Measurements from ENCODE around the gene ADAM19.

The ADAM19 gene

GRCh38 chr5:157519579-157520253 lies 55.9 kb downstream of the ADAM19 start:
- DNase-seq (ENCODE audit: extremely low read depth in 1 of 2, low read depth in 1 of 2) = no peak

- no peak for DNase-seq (ENCODE audit: extremely low read depth in 1 of 2, low read depth in 1 of 2)
These were observed 56.6 kb downstream of the ADAM19 start for GRCh38 chr5:157518963-157519362.

- no peak for DNase-seq (ENCODE audit: extremely low read depth in 1 of 2, low read depth in 1 of 2)
These were observed 58.8 kb downstream of the ADAM19 start for GRCh38 chr5:157516626-157517325.

DNA sequence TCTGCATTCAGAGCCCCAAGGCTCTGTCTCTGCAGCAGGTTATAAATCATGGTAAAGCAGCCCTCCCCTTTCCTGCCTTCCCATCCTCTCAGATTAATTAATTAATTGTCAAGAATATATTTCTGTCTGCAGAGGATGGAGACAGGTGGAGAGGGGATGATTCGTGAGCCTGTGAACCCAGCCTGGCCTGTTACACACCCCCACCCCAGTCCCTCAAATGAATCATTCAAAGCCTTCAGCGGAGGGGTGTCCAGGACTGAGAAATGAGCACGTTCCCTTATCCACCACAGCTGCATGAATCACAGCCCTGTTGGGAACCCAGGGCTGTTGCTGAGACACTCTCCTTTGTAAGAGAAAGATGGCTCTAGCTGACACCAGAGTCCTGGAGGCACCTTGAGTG lies 59.6 kb downstream of the ADAM19 start:
- no peak for DNase-seq (ENCODE audit: extremely low read depth in 1 of 2, low read depth in 1 of 2)

- no peak for DNase-seq (ENCODE audit: extremely low read depth in 1 of 2, low read depth in 1 of 2)
These were observed 60.6 kb downstream of the ADAM19 start for GRCh38 chr5:157514974-157515373.

DNA sequence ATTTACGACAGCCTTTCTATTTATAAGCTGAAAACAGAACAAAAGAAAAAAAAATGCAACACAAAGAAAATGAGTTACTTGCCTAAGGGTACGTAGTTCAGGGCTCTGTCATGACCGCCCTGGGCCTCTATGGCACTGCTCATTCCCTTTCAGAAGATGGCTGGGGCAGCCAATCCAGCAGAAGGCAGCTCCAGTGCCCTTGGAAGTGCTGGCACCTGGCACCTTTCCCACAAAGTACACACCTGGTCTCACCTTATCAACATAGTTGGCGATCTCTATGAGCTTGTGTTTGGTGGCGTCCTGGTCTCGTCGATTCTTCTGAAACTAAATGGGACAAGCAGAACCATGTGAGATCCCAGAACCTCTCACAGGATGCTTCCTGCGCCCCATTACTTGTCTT lies 62.4 kb downstream of the ADAM19 start:
- DNase-seq (ENCODE audit: extremely low read depth in 1 of 2, low read depth in 1 of 2) = no peak

DNA sequence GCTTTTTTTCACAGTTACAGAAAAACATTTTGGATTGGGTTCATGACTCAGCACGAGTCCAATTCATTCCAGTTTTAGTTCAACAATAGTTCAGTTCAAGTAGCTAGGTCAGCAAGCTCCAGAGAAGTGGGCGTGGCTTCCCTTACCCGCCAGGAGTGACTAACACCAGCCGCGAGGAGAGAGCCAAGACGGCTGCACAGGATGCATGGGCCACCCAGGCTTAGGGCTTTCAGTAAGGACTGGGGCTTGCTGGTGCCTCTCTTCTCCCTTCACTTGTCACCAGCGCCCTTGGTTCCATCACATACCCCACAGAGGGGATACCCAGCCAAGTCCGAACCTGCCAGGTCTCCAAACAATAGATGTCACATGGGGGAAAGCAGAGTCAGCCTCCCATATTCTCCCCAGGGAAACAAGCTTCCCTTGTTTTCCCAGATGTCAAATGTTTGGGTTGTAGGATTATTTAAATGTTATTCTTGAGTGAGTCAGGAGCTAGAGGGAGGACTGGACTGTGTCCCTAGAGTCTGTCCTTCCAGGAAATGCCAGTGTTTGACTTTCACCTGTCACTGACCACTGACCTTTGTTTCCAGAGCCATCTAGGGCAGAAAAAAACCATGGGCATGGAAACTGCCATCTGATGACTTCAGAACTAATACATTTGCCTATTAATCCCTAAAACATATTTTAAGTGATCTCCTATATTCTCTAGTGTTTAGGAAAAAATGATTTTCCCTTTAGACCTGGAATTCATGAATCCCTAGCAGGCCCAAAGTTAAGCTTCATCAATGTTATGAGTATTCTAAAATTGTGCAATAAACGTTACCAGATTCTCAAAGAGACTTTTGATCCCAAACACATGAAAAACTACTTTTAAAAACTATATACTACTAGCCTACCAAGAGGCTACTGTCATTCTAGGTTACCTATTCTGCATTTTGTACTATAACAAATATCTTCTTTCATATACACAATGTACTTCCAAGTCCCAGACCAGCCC lies 63.6 kb downstream of the ADAM19 start:
- no peak for DNase-seq (ENCODE audit: extremely low read depth in 1 of 2, low read depth in 1 of 2)

- no peak for DNase-seq (ENCODE audit: extremely low read depth in 1 of 2, low read depth in 1 of 2)
These were observed 64.9 kb downstream of the ADAM19 start for GRCh38 chr5:157510682-157511081.

DNA sequence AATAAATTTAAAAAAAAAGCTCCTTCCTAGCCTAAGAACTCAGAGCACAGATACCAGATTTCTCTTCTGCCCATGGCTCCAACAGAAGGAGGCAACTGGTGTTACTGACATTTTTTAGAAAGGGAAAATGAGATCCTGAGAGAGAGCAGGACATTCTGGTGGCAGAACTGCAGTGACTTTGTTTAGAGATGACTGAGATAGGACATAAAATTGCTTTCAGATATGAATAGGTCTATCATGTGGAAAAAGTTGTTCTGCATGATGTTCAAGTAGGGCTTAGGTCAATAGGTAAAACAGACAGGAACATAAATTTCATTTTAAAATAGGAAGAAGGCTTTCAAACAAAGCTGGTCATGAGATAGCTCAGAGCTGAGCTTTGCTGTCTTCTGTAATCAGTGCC lies 66.0 kb downstream of the ADAM19 start:
- DNase-seq (ENCODE audit: extremely low read depth in 1 of 2, low read depth in 1 of 2) = no peak

DNA sequence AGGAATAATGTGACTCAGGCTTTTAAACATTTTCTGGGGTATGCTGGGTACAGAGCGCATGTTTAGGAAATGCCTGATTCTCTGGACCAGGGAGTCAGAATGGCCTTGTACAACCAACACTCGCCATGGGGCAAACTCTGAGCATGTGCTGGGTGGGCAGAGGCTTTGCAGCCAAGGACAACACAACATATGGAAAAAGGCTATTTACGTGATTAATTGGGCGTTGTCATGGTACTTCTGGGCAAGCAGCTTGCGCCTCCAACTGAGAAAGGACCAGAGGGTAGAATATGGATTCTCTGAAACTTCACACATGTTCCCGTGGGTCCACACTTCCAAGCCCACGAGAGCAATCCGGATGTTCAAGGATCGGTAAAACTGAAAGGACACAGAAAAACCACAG lies 66.5 kb downstream of the ADAM19 start:
- DNase-seq (ENCODE audit: extremely low read depth in 1 of 2, low read depth in 1 of 2) = no peak

GRCh38 chr5:157506981-157507780 lies 68.4 kb downstream of the ADAM19 start:
- DNase-seq (ENCODE audit: extremely low read depth in 1 of 2, low read depth in 1 of 2) = no peak

- no peak for DNase-seq (ENCODE audit: extremely low read depth in 1 of 2, low read depth in 1 of 2)
These were observed 69.4 kb downstream of the ADAM19 start for GRCh38 chr5:157506066-157506590.

DNA sequence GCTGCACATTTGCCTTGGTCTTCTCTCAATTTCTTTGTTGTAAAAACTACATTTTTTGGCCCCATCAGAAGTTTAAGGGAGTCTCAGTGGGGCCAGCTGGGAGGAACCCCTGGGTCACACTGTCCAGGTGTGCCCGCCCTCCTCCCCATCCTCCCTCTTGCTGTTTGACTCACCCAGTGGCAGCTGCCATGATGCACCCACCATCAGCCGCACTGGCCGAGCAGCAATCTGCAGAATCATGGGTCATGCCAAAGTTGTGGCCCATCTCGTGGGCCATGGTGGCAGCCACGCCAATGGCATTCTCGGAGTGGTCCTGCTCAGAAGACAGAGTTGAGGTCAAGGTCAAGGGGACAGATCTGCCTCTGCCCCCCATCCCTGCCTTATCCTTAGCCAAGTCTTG lies 70.1 kb downstream of the ADAM19 start:
- DNase-seq (ENCODE audit: extremely low read depth in 1 of 2, low read depth in 1 of 2) = no peak

- no peak for DNase-seq (ENCODE audit: extremely low read depth in 1 of 2, low read depth in 1 of 2)
These were observed 71.5 kb downstream of the ADAM19 start for GRCh38 chr5:157504053-157504452.

GRCh38 chr5:157502143-157502647 lies 73.4 kb downstream of the ADAM19 start:
- no peak for DNase-seq (ENCODE audit: extremely low read depth in 1 of 2, low read depth in 1 of 2)

DNA sequence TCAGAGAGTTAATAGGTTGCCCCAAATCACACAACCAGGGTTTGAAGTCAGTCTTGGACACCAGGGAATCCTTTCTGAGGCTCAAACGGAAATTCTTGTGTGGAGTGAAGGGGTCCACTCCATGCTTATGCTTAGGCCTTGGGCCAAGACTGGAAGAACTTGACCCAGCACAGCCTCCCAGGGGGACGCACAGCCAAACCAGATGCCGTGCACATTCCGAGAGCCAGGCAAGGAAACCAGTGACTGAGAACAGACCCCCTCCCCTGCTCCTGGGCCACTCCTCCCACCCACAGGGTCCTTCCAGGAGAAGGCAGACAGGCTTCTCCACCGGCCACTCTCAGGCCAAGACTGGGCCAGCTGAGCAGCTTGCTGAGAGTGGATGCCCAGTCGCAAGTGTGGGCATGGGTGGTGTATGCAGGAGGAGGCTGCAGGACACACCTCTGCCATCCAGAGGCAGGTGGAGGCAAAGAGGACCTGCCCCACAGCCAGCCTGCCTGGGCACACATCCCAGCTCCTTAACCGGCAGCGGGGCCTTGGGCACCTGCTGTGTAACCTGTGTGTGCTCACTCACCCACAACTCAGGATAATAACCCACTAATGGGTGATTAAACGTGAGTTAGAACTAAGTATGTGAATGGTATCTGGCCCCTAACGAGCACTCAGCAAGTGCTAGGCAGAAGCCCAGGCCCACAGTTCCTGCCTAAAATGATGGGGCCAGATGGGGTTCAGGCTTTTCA lies 77.5 kb downstream of the ADAM19 start:
- DNase-seq (ENCODE audit: extremely low read depth in 1 of 2, low read depth in 1 of 2) = no peak

GRCh38 chr5:157496864-157497263 lies 78.7 kb downstream of the ADAM19 start:
- no peak for DNase-seq (ENCODE audit: extremely low read depth in 1 of 2, low read depth in 1 of 2)

DNA sequence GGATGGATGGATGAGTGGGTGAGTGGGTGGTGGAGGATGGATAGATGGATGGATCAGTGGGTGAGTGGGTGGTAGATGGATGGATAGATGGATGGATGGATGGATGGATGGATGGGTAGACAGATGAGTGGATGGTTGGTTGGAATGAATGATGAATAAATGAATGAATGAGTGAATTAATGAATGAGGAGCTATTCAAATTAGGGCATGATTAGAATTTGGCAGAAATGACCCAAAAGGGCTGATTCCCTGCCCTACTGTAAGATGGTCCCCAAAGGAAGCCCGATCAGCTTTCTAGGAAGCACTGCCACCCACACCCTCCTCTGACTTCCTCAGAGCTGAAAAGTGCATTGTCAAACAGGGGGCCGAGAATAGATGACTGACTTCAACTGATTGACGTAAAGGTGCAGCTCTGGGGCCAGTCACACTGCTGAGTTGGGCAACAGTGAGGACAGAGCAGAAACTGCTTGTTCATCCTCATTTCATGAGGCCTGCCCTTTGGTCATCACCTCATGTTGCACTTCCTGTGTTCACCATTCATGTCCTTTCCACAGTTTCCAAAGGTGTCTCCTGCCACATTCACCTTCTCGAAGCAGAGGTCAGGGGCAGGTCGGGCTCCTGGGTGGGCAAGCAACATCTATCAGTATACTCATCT lies 81.3 kb downstream of the ADAM19 start:
- DNase-seq (ENCODE audit: extremely low read depth in 1 of 2, low read depth in 1 of 2) = no peak

DNA sequence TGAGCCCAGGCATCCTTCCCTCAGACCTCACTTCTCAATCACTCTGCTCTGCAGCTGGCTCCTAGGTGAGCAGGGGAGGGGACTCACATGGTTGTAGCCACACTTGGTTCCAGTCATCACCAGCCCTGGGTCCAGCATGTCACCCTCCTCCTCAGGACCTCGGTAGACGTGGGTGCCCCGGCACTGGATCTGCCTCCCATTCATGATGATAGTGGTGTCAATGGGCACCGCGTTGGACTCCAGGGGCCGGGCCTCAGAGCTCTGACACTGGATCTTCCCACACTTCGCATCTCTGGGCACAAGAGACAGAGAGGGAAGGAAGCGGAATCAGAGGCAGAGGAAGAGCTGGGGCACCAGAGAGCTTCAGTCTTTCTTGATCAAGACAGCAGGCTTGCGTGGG lies 82.7 kb downstream of the ADAM19 start:
- DNase-seq (ENCODE audit: extremely low read depth in 1 of 2, low read depth in 1 of 2) = no peak
